H7 (cell line): ENCODE measurements around the gene DOP1B. TPM values are rescaled to one million over a fixed set of nuclear protein-coding genes. Genes with fewer than 3 reads are reported as not detected.

Source experiments
- DNase-seq: peaks from one replicate; pipeline ENCODE4 v3.0.0; 2012
- H3K27me3 ChIP-seq: 2 replicates; pipeline ENCODE4 v1.6.0; 2011; ENCODE audit warnings: mild to moderate bottlenecking, low read length; ENCODE audit not compliant: control insufficient read depth, insufficient read depth
- H3K36me3 ChIP-seq: replicated peaks from 2 replicates; pipeline ENCODE4 v1.5.1; 2011; ENCODE audit warnings: low read length; ENCODE audit not compliant: control insufficient read depth, insufficient read depth
- H3K4me3 ChIP-seq: 2 replicates; pipeline ENCODE4 v1.5.1; 2011; ENCODE audit warnings: low read depth, mild to moderate bottlenecking, control low read depth, low read length, moderate library complexity; ENCODE audit not compliant: insufficient read depth
- total RNA-seq: library from RNA; depleted of rRNA; stranded (reverse); fragments of >200 nt; shearing (Covaris generic); gene quantifications from 2 replicates; pipeline ENCODE4 v1.2.3, GENCODE V29; 2014

The DOP1B gene
- total RNA-seq, 1 experiment from 2014 or later = 0.90 TPM

GRCh38 chr21:36175771-36176565 is 19.3 kb downstream of the DOP1B start:
- no peaks in the 10 kb centered on the region for H3K27me3 ChIP-seq
- DNase-seq = no peak
- no peaks in the 10 kb centered on the region; the same call in 1 of the 2 replicates for H3K36me3 ChIP-seq
- H3K4me3 ChIP-seq = no peak overlapping the region

GRCh38 chr21:36178349-36178748 is 21.7 kb downstream of the DOP1B start:
- H3K36me3 ChIP-seq = no peaks in the 10 kb centered on the region; the same call in 1 of the 2 replicates
- H3K27me3 ChIP-seq = no peaks in the 10 kb centered on the region
- H3K4me3 ChIP-seq = no peak overlapping the region
- no peak for DNase-seq

- no peak overlapping the region for H3K4me3 ChIP-seq
- no peaks in the 10 kb centered on the region; the same call in 1 of the 2 replicates for H3K36me3 ChIP-seq
- DNase-seq = no peak
- no peaks in the 10 kb centered on the region for H3K27me3 ChIP-seq
These were observed 22.5 kb downstream of the DOP1B start for GRCh38 chr21:36179145-36179544.

GRCh38 chr21:36180963-36181362 is 24.3 kb downstream of the DOP1B start:
- no peak for DNase-seq
- Histone ChIP-seq H3K27me3 (no peaks in the 10 kb centered on the region), H3K4me3 (no peak overlapping the region), H3K36me3 (no peaks in the 10 kb centered on the region)

GRCh38 chr21:36183144-36183795 is 26.6 kb downstream of the DOP1B start:
- Histone ChIP-seq H3K27me3 (no peaks in the 10 kb centered on the region), H3K4me3 (no peak overlapping the region)

GRCh38 chr21:36184545-36184944 is 27.9 kb downstream of the DOP1B start:
- Histone ChIP-seq H3K36me3 (no peaks in the 10 kb centered on the region), H3K27me3 (no peaks in the 10 kb centered on the region), H3K4me3 (no peak overlapping the region)
- no peak for DNase-seq

More at GRCh38 chr21:36183144-36183795, 26.6 kb downstream of the DOP1B start:
- no peaks in the 10 kb centered on the region for H3K36me3 ChIP-seq
- DNase-seq = no peak

- no peak for DNase-seq
- H3K27me3 ChIP-seq = no peaks in the 10 kb centered on the region
- H3K4me3 ChIP-seq = no peak overlapping the region
- H3K36me3 ChIP-seq = no peaks in the 10 kb centered on the region
These were observed 28.9 kb downstream of the DOP1B start for GRCh38 chr21:36185523-36185922.

GRCh38 chr21:36186081-36186480 is 29.5 kb downstream of the DOP1B start:
- Histone ChIP-seq H3K27me3 (no peaks in the 10 kb centered on the region), H3K4me3 (no peak overlapping the region), H3K36me3 (no peaks in the 10 kb centered on the region)
- DNase-seq = no peak

- DNase-seq = peak; percentile 59
- Histone ChIP-seq H3K36me3 (no peaks in the 10 kb centered on the region), H3K27me3 (no peaks in the 10 kb centered on the region), H3K4me3 (no peak overlapping the region)
These were observed 30.1 kb downstream of the DOP1B start for GRCh38 chr21:36186506-36187399.

GRCh38 chr21:36188081-36188681 is 31.6 kb downstream of the DOP1B start:
- no peaks in the 10 kb centered on the region for H3K27me3 ChIP-seq
- no peaks in the 10 kb centered on the region for H3K36me3 ChIP-seq
- no peak for DNase-seq
- H3K4me3 ChIP-seq = no peak overlapping the region

- Histone ChIP-seq H3K27me3 (no peaks in the 10 kb centered on the region), H3K36me3 (no peaks in the 10 kb centered on the region), H3K4me3 (no peak overlapping the region)
- no peak for DNase-seq
These were observed 32.3 kb downstream of the DOP1B start for GRCh38 chr21:36188937-36189336.

- H3K27me3 ChIP-seq = no peaks in the 10 kb centered on the region
- no peak overlapping the region for H3K4me3 ChIP-seq
These were observed 34.1 kb downstream of the DOP1B start for GRCh38 chr21:36190736-36191135.

GRCh38 chr21:36193200-36193599 is 36.6 kb downstream of the DOP1B start:
- DNase-seq = no peak
- no peak overlapping the region for H3K4me3 ChIP-seq
- no peaks in the 10 kb centered on the region for H3K27me3 ChIP-seq
- no peaks in the 10 kb centered on the region for H3K36me3 ChIP-seq

More at GRCh38 chr21:36190736-36191135, 34.1 kb downstream of the DOP1B start:
- H3K36me3 ChIP-seq = no peaks in the 10 kb centered on the region
- DNase-seq = no peak

GRCh38 chr21:36194024-36194423 is 37.4 kb downstream of the DOP1B start:
- Histone ChIP-seq H3K36me3 (no peaks in the 10 kb centered on the region), H3K4me3 (no peak overlapping the region), H3K27me3 (no peaks in the 10 kb centered on the region)
- DNase-seq = no peak
